ENCODE results near the gene RFX3.

The RFX3 gene

DNA sequence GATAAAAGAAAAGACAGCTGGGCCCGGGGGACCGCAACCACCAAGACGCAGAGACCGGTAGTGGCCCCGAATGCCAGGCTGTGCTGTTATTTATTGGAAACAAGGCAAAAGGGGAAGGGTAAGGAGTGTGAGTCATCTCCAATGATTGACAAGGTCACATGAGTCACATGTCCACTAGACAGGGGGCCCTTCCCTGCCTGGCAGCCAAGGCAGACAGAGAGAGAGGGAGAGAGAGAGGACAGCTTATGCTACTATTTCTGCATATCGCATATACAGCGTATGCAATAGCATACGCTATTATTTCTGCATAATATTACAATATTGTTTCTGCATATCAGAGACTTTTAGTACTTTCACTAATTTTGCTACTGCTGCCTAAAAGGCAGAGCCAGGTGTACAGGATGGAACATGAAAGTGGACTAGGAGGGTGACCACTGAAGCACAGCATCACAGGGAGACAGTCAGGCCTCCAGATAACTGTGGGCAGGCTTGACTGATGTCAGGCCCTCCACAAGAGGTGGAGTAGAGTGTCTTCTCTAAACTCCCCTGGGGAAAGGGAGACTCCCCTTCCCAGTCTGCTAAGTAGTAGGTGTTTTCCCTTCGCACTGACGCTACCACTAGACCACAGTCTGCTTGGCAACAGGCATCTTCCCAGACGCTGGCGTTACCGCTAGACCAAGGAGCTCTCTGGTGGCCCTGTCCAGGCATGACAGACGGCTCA is 50.3 kb downstream of the RFX3 start:
- DNase-seq, result no peak

DNA sequence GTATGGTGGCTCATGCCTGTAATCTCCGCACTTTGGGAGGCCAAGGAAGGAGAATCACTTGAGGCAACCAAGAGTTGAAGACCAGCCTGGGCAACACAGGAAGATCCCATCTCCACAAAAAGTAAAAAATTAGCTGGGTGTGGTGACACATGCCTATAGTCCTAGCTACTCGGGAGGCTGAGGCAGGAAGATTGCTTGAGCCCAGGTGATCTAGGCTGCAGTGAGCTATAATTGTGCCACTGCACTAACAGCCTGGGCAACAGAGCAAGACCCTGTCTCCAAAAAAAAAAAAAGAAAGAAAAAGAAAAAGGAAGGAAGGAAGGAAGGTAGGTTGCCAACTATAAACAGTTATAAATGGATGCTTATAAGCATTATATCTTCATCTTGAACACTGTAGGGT is 51.0 kb downstream of the RFX3 start:
- DNase-seq, result no peak

DNA sequence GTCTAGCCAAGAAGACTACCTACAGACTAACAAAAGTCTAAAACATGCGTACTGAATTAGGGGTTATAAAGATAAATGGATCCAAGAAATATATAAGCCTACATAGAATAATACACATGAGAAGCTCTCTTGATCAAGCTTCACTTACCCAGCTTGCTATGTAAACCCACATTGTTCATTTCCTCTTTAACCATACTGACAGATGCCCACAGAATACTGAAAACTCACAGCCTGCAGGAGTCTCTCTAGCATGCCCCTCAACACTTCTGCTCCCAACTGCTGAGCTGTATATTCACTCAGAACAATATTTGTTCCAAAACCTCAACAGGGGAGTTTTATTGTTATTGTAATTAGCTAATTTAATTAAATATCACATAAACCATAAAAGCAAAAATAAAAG is 52.4 kb downstream of the RFX3 start:
- DNase-seq, result no peak

DNA sequence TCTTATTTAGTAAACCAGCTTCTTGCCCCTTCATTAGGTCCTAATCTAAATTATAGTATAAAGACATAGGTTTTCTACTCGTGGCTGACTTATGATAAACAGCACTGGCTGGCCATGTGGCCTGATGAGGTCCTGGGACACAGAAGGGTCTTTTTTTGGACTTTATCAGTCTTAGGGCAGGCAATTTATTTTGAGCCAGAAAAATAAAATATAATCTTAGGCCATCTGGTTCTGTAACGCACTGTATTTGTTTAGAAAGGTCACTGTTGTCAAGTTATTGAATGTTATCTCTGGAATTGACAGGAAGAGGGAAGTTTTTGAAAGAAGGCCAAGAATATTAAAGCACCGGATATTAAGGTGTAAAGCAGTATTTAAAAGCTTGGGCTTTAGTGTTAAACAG is 53.9 kb downstream of the RFX3 start:
- no peak for DNase-seq

DNA sequence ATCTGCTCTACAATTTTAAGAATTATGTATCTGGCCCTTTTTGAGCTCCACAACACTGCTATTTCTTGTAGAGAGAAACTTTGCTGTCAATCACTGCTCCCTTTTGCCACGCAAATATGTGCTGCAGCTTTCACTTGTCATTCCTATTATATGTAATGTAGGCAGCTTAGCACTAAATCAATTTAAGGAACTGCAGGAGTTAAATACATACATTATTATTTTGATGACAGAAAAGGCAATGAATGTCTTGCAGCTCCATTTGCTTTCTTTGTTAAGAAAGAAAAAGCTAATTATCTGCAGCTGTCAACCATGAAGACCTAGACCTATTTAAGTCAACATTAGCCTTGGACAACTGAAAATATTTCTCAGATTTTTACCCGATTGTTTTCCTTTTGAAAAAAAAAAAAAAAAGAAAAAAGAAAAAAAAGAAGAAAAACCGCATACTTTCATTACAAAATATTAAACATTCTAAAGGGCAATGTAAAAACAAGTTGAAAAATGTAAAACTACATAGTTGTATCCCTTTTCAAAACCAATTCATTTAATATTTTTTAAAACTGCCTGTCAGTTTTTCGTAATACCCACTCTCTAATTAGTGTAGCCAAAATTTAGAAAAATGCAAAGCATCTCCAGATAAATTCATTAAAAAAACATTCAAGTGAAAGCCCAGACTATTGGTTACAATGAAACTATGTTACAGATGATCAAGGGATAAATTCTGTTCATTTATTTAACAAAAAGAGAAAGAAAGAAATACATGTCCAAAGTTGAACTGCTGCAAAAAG is 57.2 kb downstream of the RFX3 start:
- DNase-seq, result peak; percentile 89

DNA sequence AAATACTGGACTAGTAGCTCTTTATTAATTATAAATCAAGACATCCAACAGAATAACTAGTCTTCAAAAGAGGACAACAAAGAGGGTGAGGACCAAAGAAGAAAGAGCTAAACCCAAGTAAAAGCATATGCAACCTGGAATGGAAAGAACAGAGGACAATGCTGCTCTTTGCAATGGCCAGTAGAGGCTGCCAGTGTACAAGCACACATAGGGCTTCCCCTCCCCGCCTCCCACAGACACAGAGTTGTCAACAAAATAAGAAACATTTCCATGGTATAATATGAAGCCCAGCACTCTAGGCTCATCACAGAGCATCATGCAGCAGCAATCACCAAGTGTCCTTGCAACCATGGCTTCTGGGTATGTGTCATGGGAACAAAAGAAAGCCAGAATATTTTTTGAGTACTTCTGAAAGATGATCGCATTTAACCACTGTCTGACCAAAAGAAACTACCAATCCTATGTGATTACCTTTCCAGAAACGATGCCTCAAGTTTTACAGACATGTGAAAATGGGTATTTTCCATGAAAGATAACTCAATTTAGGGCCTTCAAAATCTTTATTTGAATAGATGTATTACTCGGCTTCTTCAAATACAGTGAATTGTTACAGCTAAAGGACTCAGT is 58.1 kb downstream of the RFX3 start:
- peak; percentile 78 for DNase-seq

DNA sequence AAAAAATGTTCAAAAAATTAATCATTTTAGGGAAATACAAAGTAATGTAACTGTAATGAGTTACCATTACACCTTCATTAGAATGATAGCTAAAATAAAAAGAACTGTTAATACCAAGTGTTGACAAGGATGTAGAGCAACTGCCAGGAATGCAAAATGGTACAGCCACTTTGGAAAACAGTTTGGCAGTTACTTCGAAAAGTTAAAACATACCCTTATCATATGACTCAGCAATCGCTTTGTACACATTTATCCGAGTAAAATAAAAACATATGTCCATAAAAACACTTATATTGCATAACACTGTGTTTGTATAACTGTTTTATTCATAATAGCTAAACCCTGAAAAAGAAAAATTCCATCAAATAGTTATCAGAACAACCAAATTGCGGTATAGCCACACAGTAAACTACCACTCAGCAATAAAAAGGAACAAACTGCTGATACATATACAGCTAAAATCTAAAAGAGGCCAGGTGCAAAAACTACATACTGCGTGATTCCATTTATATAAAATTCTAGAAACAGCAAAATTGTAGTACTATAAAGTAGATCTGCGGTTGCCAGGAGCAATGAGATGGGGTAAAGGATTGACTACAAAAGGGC is 61.7 kb downstream of the RFX3 start:
- no peak for DNase-seq

DNA sequence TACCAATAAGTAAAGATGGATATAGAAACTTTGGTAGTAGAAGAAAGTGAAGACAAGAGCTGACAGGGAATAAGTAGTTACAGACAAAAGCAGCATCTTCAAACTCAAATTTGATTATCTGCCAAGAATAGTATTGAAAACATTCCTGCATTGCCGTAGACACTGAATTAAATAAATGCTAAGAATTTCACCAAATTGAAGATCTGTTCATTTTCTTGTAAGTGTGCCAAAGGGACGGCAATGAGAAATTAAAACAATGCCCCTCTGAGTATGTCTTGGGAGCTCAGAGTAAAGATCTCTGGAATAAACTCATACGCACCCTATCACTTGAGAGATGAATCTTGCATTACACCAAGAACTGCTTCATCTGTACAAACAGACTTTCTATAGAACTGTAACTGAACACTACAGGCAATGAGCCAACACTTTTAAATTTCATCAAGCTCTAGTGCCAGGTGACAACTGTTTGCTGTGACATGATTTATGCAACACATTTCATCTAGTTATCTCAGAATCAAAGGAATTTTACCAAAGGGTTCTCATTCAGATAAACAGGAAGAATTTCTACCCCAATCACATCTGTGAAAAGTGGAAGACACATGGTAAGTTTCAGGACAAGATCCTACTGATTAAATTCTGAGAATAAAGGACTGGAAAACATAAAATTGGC is 66.9 kb downstream of the RFX3 start:
- DNase-seq, result peak; percentile 76

DNA sequence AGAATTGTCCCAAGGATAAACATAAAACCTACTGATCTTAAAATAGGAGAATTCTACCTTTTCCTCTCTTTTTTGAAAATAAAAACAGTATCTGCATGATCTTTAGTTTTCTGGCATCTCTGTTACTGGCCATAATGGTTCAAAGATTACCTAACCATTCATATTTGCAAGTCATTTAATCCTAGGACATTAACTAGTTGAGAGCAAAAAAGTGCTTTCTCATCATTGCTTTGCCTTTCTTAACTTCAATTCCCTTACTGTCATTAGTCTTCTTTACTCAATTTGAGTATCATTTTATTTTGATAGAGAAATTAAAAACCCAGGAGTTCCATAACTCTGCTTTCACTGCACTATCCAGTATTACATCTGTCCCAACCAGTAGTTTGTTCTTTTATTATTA is 68.6 kb downstream of the RFX3 start:
- no peak for DNase-seq

DNA sequence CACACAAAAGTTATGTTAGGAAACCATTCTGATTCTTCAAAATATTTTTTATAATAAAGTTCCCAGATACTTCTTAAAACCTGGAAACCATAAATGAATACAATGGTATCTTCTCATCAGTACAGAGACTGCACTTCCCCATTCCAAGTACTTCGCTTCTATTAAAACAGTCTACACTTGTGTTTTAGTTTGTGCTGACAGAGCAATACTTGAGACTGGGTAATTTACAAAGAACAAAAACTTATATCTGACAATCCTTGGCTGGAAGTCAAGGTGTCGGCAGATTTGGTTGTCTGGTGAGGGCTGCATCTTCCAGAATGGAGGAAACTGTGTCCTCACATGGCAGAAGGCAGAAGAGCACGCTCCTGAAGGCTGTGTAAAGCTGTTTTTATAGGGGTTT is 70.1 kb downstream of the RFX3 start:
- no peak for DNase-seq

DNA sequence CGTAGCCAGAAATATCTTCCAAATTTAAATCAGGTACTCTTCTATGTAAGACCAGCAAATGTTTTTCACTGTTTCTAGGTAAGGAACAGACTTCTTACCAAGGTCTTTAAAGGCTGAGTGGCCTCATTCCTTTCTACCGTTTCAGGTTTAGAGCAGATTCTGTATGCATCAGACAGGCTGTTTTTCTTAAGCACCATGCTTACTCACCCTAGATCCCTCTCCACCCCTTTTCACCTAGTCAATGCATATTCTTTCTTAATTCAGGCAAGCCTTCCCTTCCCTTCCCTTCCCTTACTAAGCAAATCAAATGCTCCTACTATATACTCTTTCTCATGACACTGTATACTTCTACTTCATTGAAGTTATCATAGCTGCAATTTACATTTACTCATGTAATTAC is 70.7 kb downstream of the RFX3 start:
- DNase-seq, result no peak

DNA sequence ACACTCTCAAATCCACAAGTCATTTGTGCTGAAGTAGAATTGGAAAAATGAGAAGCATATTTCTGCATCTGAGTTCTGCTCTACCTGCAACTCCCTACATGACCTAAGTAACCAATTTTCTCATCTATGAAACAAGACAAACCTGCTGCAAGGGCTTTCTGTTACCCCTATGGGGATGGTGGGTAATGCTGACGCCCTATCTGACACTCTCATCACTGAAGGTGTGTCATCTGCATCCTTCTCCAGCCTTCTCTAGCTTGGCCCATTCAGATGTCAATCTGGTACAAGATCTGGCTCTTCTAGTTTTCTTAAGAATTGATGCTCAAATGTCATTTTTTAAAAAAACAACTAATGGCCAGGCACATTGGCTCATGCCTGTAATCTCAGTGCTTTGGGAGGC is 73.8 kb downstream of the RFX3 start:
- no peak for DNase-seq

DNA sequence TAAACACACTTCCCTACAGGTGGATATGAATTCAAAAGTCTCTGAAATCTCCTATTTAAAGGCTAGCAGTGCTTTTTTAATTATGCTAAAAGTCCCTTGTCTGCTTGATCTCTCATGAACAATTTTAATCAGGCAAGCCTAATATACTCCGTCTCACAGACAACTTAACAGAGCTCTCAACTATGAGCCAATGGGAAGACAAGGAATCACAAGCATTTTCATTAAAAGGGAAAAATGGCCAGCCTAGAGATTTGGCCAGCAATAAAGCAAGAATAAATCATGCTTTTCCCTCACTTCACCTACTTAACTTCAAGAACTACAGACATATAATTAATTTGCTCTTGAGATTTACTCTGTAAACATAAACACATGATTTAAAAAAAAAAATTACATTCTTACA is 78.0 kb downstream of the RFX3 start:
- DNase-seq, result no peak

DNA sequence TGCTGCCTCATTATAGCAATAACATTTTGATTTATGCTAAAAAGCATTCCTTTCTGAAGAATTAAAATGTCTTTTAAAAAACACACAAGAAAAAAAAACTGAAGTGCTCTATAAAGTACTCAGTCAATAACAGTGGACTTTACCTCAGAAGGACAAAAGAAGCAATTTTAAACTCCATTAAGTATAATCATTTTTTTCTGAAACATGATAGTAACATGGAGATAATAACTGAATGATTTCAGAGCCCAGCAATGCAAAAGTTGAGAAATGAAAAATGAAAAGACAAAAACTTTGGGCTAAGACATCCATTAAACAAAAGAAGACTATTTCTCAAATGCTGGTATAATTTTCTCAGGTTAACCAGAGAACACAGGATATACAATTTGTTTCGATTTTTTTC is 78.7 kb downstream of the RFX3 start:
- DNase-seq, result peak; percentile 24

DNA sequence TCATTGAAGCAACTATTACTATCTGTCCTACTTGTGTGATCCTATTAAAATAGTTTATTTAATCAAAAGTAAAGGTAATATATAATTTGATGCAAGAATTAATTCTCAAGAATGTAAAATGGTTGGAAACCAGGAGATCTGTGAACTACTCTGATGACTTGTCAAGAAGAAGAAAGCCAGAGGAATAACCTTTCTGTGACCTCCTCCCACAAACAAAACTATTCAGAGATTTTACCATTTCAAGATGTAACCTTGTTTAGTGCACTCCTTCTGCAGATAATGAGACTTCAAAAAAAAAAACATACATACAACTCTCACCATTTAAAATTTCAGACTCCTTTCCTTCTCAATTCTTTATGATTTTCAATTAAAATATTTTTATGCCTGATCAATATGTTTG is 79.5 kb downstream of the RFX3 start:
- no peak for DNase-seq

DNA sequence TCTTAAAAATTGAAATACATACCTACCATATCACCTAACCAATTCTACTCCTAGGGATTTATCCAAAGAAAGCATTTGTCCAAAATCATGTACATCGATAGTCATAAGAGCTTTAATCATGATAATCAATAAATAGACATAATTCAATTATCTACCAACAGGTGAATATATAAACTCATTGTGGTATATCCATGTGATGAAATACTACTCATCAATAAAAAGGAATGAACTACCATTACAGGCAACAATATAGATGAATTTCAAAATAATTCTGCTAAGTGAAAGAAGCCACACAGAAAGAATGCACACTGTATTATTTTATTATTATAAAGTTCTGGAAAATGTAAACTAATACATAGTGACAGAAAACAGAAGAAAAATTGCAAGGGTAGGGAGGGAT is 81.8 kb downstream of the RFX3 start:
- DNase-seq, result no peak

DNA sequence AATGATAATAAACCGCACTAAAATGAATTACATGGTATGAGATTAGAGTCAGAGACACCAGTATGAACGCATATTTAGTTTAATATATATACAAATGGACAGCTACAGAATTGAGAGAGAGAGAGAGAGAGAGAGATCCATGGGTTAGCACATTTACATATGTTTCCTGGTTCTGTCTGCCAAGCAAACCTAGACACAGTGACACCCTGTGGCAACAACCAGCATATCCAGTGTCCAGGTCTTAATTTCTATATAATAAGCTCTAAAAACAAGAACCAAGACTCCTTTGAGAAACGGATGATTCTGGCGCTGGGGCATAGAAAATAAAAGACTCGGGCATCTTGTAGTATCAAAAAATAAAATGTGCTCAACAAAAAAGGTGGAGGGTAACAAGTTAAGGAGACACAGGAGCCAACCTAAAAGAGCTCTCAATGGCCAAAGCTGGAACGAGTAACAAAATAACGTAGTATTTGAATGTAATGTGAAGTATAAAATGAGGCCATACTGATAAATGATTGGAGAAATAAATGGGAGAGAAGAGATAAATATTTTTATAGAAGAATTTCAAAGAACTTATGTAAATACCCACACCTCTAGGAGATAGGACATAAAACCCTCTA is 84.5 kb downstream of the RFX3 start:
- peak; percentile 66 for DNase-seq

DNA sequence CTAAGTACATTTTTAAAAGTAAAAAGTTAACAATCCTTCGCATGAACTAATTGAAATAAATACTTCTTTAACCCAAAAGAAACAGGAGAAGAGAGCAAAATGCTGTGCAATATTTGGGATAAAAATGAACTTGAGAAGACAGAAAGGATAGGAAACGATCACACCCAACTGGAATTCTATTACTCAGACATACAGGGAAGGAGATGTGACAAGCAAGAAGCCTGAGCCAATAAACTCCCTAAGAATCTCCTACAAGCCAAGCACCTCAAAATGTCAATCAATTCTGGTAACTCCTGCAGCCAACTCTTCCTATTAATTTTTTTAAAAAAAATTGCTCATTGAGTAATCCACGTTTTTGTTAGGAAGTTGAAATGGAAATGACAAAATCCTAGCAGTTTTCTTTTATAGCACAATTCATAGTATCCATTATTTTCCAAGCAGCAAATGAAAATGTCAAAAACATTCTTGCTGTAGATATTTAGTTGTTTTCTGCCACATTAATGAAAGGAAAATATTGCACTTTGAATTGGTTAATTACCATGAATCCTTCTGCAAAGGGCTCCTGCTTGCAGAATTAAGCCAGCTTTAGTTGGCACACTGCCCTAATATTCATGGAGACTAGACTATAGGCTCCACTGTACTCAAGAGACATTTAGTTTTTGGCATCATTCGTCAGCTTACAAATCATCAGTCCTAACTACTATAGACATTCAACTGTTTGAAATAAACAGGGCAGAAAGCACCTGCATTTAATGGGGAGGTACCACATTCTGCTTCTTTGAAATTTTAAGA is 89.0 kb downstream of the RFX3 start:
- no peak for DNase-seq

DNA sequence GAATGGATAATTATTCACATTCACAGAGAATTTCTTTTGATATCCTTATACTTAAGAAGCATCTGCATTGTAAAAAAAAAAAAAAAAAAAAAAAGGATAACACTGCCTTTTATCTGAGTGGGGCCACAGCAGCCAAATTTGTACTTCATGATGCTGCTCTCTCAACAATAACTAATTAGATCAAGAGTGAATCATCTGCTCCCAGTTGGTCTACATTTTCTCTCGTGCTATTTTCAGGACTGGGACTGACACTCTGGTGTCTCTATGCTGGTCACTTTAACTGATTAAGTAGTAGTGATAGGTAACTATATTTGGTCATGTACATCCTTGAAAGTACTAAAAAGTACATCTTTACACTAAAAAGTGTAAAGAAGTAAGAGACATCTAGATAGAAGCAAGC is 90.1 kb downstream of the RFX3 start:
- DNase-seq, result peak; percentile 10

DNA sequence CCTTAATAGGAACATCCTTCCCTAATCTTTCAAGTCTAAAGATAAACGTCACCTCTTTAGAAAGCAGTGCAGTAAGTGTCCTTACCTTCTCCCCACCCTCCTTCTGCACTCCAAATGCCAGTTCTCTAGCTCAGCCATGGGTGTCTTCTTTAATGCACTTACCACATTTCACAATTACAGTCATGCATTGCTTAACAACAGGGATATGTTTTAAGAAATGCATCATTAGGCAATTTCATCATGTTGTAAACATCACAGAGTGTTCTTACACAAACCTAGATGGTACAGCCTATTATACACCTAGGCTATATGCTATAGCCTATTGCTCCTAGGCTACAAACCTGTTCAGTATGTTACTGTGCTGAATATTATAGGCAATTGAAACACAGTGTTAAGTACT is 91.2 kb downstream of the RFX3 start:
- no peak for DNase-seq

DNA sequence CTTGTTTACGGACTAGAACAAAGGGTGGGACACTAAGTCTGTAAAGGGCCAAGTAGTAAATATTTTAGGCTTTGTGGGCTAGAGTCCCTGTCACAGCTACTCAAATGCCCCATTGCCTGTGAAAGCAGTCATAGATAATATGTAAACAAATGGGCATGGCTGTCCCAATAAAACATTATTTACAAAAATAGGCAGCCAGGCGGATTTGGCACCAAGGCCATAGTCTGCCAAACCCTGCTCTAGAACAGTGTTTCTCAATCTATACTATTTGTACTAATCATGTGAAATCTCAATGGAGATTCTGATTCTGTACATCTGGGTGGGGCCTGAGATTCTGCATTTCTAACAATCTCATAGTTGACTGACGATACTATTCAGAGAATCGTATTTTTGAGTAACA is 92.0 kb downstream of the RFX3 start:
- no peak for DNase-seq

DNA sequence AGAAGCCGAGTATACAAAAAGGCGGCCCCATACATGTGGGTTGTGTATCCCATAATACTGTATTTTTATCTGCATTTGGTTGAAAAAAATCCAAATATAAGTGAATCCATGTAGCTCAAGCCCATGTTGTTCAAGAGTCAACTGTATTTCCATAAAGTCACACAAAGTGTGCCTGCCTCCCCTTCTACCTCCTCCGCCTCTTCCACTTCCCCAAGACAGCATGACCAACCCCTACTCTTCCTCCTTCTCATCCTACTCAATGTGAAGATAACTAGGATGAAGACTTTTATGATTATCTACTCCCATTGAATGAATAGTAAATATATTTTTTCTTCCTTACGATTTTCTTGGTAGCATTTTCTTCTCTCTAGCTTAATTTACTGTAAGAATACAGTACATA is 92.7 kb downstream of the RFX3 start:
- DNase-seq, result no peak

All from NCI-H146 (cell line).